Endodermal cell (in vitro differentiated cells): ENCODE results near the gene PROSER2. TPM values are rescaled to one million over a fixed set of nuclear protein-coding genes. Genes with fewer than 3 reads are reported as not detected.

Experiments
- DNase-seq: peaks from one replicate; pipeline ENCODE4 v3.0.0-alpha.2; 2017
- H3K27ac ChIP-seq: 2 replicates; pipeline ENCODE4 v1.5.1; 2013; ENCODE audit warnings: mild to moderate bottlenecking, low read depth, low read length, moderate library complexity
- H3K27me3 ChIP-seq: 2 replicates; pipeline ENCODE4 v1.6.1; 2013; ENCODE audit warnings: mild to moderate bottlenecking, low read length, moderate library complexity; ENCODE audit not compliant: insufficient read depth, control insufficient read depth, poor library complexity, severe bottlenecking
- H3K36me3 ChIP-seq: 2 replicates; pipeline ENCODE4 v1.7.0; 2013; ENCODE audit warnings: mild to moderate bottlenecking, low read length, moderate library complexity; ENCODE audit not compliant: control insufficient read depth, insufficient read depth
- H3K4me1 ChIP-seq: one replicate; pipeline ENCODE4 v1.7.0; 2013; ENCODE audit warnings: low read length; ENCODE audit not compliant: control insufficient read depth, insufficient read depth
- H3K4me3 ChIP-seq: 2 replicates; pipeline ENCODE4 v1.5.1; 2013; ENCODE audit warnings: mild to moderate bottlenecking, low read length, moderate library complexity
- H3K9ac ChIP-seq: 2 replicates; pipeline ENCODE4 v1.6.1; 2013; ENCODE audit warnings: mild to moderate bottlenecking, low read length, moderate library complexity; ENCODE audit not compliant: poor library complexity, severe bottlenecking; ENCODE audit errors: extremely low read depth
- H3K9me3 ChIP-seq: 2 replicates; pipeline ENCODE4 v1.6.1; 2013; ENCODE audit warnings: mild to moderate bottlenecking, low read length, moderate library complexity; ENCODE audit not compliant: control insufficient read depth
- H3K27ac Mint-ChIP-seq: 2 replicates; pipeline ENCODE4 v1.8.0; 2020; ENCODE audit warnings: mixed read lengths
- H3K27me3 Mint-ChIP-seq: 2 replicates; pipeline ENCODE4 v1.8.0; 2021; ENCODE audit warnings: mild to moderate bottlenecking, mixed read lengths; ENCODE audit not compliant: insufficient read depth
- H3K36me3 Mint-ChIP-seq: 2 replicates; pipeline ENCODE4 v1.8.0; 2020; ENCODE audit warnings: low read depth, mixed read lengths
- H3K4me1 Mint-ChIP-seq: 2 replicates; pipeline ENCODE4 v1.8.0; 2020; ENCODE audit warnings: mixed read lengths
- H3K4me3 Mint-ChIP-seq: 2 replicates; pipeline ENCODE4 v1.8.0; 2020; ENCODE audit warnings: mild to moderate bottlenecking, moderate library complexity, mixed read lengths
- H3K9me3 Mint-ChIP-seq: 2 replicates; pipeline ENCODE4 v1.8.0; 2020; ENCODE audit warnings: mild to moderate bottlenecking, mixed read lengths
- WGBS, 2 experiments: methylation state at CpG; one replicate each; pipeline versions ENCODE4 v1.1.5 to v1.1.7; 2013; ENCODE audit warnings: missing lambda C conversion rate in 2 of 2, mixed read lengths in 1 of 2; ENCODE audit not compliant: insufficient coverage in 1 of 2, insufficient read length in 1 of 2; 5-methylcytosine and 5-hydroxymethylcytosine counted together
- total RNA-seq, 2 donors: library from RNA; stranded (reverse); fragmentation: NEBNext Ultra II Directional in 1 of 2; extraction: Animal tissue kit (Norgen Biotek cat#: 25700) in 1 of 2; gene quantifications; 2 replicates in 1 of 2; 3 replicates in 1 of 2; pipeline ENCODE4 v1.2.1, GENCODE V29; 2021
- TF ChIP-seq, protein P1 (sequence below): fragments of 200-600 bp; sonication (generic); conservative IDR thresholded peaks from 2 replicates; pipeline ENCODE4 v1.5.0; 2021; ENCODE audit warnings: antibody characterized with exemption, mild to moderate bottlenecking

Gene PROSER2
- total RNA-seq, 2 donors from 2014 or later = 13.2 to 18.9 TPM

GRCh38 chr10:11861811-11862428, 38.8 kb downstream of the PROSER2 start:
- no peak overlapping the region for H3K4me3 Mint-ChIP-seq
- WGBS, 2 experiments = 93 to 98% methylated on average over 7 to 11 of the region's 11 CpGs

DNA sequence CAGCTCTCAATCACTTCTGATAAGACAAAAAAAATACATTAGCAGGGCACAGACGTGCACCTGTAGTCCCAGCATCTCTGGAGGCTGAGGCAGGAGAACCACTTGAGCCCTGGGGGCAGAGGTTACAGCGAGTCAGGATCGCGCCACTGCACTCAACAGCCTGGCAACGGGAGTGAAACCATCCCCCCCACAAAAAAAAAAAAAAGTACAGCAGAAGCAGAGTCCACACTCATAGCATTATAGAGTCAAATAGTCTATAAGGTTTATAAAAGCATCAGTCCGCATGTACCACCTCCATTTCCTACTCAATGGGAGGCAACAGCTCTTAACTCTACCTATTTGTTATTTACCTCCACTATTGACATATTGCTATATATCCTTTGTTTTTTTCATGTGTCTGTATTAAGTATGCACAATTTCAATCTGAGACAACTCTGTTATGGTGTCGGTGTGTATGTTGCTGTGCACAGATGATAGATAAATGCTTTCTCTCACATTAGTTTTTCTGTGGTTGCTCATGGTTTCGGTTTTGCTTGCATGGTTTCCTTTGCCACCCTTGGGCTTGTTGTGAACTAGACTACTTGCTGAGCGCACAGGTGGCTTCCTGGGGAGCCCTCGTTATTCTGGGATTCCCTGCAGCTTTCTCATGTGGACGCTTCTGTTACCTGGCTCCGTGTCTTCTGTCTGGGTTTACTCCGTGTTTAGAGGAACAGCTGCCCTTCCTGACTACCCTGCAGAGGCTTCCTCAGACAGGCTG, 40.4 kb downstream of the PROSER2 start:
- Histone ChIP-seq H3K27ac (no peak overlapping the region), H3K36me3 (peaks cover 10% of the 10 kb centered on the region), H3K9me3 (no peaks in the 10 kb centered on the region), H3K9ac (no peak overlapping the region), H3K4me1 (no peaks in the 10 kb centered on the region), H3K4me3 (no peak overlapping the region), H3K27me3 (no peaks in the 10 kb centered on the region)
- no peak for DNase-seq
- H3K27me3 Mint-ChIP-seq = no peaks in the 10 kb centered on the region
- H3K4me3 Mint-ChIP-seq = no peak overlapping the region
- no peak overlapping the region for H3K27ac Mint-ChIP-seq
- TF ChIP-seq, protein P1, sequence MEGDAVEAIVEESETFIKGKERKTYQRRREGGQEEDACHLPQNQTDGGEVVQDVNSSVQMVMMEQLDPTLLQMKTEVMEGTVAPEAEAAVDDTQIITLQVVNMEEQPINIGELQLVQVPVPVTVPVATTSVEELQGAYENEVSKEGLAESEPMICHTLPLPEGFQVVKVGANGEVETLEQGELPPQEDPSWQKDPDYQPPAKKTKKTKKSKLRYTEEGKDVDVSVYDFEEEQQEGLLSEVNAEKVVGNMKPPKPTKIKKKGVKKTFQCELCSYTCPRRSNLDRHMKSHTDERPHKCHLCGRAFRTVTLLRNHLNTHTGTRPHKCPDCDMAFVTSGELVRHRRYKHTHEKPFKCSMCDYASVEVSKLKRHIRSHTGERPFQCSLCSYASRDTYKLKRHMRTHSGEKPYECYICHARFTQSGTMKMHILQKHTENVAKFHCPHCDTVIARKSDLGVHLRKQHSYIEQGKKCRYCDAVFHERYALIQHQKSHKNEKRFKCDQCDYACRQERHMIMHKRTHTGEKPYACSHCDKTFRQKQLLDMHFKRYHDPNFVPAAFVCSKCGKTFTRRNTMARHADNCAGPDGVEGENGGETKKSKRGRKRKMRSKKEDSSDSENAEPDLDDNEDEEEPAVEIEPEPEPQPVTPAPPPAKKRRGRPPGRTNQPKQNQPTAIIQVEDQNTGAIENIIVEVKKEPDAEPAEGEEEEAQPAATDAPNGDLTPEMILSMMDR = no peak
- H3K9me3 Mint-ChIP-seq = no peaks in the 10 kb centered on the region
- 92 to 98% methylated on average over 8 to 13 of the region's 13 CpGs for WGBS, 2 experiments
- H3K36me3 Mint-ChIP-seq = peaks cover 27% of the 10 kb centered on the region
- H3K4me1 Mint-ChIP-seq = no peaks in the 10 kb centered on the region

More at GRCh38 chr10:11861811-11862428, 38.8 kb downstream of the PROSER2 start:
- TF ChIP-seq, protein P1 = no peak
- Histone ChIP-seq H3K27me3 (no peaks in the 10 kb centered on the region), H3K36me3 (peaks cover 1% of the 10 kb centered on the region), H3K4me1 (no peaks in the 10 kb centered on the region), H3K27ac (no peak overlapping the region), H3K9ac (no peak overlapping the region), H3K9me3 (no peaks in the 10 kb centered on the region), H3K4me3 (no peak overlapping the region)
- Mint-ChIP-seq H3K27ac (no peak overlapping the region), H3K36me3 (peaks cover 21% of the 10 kb centered on the region), H3K4me1 (no peaks in the 10 kb centered on the region), H3K27me3 (no peaks in the 10 kb centered on the region), H3K9me3 (no peaks in the 10 kb centered on the region)
- DNase-seq = no peak

DNA sequence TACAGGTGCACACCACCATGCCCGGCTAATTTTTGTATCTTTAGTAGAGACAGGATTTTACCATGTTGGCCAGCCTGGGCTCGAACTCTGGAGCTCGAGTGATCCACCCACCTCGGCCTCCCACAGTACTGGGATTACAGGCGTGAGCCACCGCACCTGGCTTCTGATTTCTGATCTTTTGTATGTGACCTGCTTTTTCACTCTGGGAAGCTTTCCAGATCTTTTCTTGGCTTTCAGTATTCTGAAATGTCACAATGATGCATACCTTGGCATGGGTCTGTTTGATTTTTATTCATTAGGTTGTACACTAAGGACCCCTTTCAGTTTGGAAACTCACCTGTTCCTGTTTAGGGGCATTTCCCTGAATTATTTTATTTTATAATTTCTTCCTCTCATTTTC, 41.6 kb downstream of the PROSER2 start:
- Histone ChIP-seq H3K4me3 (no peak overlapping the region), H3K9me3 (no peaks in the 10 kb centered on the region), H3K27ac (no peak overlapping the region), H3K27me3 (no peaks in the 10 kb centered on the region), H3K36me3 (peaks cover 10% of the 10 kb centered on the region), H3K4me1 (no peaks in the 10 kb centered on the region), H3K9ac (no peak overlapping the region)
- no peaks in the 10 kb centered on the region for H3K9me3 Mint-ChIP-seq
- peaks cover 29% of the 10 kb centered on the region for H3K36me3 Mint-ChIP-seq
- no peak overlapping the region for H3K27ac Mint-ChIP-seq
- H3K4me3 Mint-ChIP-seq = no peak overlapping the region
- H3K4me1 Mint-ChIP-seq = no peaks in the 10 kb centered on the region
- 80 to 81% methylated on average over 6 of the region's 6 CpGs for WGBS, 2 experiments
- TF ChIP-seq, protein P1 = no peak
- H3K27me3 Mint-ChIP-seq = peaks cover 8% of the 10 kb centered on the region
- no peak for DNase-seq
